Activated CD4-positive, alpha-beta T cell treated with anti-CD3 and anti-CD28 coated beads, Interleukin-2, amount 50 U/mL, for 24 hours (primary cell): ENCODE results near the gene FAM163A.
"Not testable (repeated sequence)": the region's sequence is repeated elsewhere in the genome, so short reads cannot be mapped to it uniquely, and the experiment has no call there.

Source experiments
- DNase-seq, 2 donors: peaks; one replicate each; pipeline ENCODE4 v3.0.0-alpha.2; 2020; ENCODE audit warnings: low read depth in 1 of 2, low spot score in 1 of 2

Gene FAM163A

GRCh38 chr1:179848233-179848632 is 105.1 kb downstream of the FAM163A start:
- no peak for DNase-seq

- no peak for DNase-seq
Observed at GRCh38 chr1:179853102-179853501, 110.0 kb downstream of the FAM163A start.

DNA sequence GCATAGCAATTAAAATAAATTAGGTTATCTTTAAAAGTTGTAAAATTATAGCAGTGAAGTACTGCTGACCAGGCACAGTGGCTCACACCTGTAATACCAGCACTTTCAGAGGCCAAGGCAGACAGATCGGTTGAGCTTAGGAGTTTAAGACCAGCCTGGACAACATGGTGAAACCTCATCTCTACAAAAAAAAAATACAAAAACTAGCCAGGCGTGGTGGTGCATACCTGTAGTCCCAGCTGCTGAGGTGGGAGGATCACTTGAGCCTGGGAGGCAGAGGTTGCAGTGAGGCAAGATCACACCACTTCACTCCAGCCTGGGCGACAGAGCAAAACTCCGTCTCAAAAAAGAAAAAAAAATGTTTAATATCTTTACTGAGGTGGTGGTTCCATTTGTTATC is 112.7 kb downstream of the FAM163A start:
- not testable (repeated sequence) for DNase-seq

GRCh38 chr1:179856296-179856695 is 113.2 kb downstream of the FAM163A start:
- no peak for DNase-seq

DNA sequence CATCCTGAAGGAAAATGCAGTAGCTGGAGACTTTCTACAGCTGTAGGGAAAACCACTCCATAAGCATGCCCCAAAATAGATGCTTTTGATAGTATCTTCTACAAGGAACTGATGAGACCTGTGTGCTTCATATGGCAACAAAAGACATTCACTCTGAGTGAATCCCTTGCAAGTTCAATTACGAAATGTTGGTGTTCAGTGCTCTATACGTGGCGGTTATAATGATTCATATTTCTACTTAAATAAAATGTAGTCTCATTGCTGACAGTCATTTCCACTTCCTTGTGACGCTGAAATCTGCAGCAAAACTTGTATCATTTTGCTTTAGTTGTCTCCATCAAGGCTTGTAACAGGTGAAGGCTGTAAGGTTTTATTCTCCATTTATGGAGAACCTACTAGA is 113.9 kb downstream of the FAM163A start:
- no peak for DNase-seq

DNA sequence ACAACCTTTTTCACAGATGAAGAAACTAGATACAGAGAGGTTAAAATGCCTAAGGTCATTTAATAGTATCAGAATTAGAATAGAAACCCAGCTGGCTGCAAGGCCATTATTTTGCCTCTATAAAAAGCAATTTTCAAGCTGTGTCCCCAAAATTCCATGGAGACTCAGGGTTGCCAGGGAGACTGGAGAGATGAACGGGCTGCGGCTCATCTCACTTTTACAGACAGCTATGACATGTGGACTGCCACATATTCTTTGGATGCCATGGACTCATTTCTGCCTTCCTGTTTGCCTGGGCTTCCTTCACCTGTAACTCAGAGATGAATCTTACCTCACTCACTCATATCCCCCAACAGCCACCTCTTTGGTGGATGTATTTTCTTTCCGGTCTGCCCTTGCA is 117.6 kb downstream of the FAM163A start:
- DNase-seq, result no peak

DNA sequence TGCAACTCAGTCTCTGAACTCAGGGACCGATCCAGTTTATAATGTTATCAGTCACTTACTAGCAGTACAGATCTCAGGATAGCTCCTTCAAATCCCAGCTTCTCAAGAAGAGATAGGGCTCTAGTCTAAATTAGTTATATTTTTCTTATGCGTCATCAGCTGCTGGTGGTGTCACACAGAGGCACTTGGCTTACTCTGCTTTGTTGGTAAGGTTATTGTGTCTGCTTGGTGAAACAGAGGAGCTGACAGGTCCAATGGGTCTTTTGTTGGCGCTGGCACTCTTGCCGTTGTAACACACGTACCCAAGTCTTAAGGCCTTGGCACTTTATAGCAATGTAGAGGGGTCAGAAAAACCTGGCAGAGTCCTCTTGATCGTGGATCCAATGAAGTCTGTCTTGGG is 122.3 kb downstream of the FAM163A start:
- DNase-seq, result no peak
